GM12892 (cell line): ENCODE measurements around the gene BACH1.

Source experiments
- DNase-seq: peaks from one replicate; pipeline ENCODE4 v3.0.0; 2011; ENCODE audit not compliant: insufficient read length
- FAIRE-seq: peaks from 2 replicates; lab custom pipeline; 2011; peaks lifted over from hg19 to GRCh38; lab: Jason Lieb, UNC
- POLR2A ChIP-seq: IDR thresholded peaks from 2 replicates; pipeline ENCODE4 v1.6.1; 2011; ENCODE audit warnings: low read depth, low read length, control low read depth
- POLR2AphosphoS5 ChIP-seq: IDR thresholded peaks from 2 replicates; pipeline ENCODE4 v1.6.1; 2011; ENCODE audit warnings: low read depth, low read length, control low read depth
- TAF1 ChIP-seq: IDR thresholded peaks from 2 replicates; pipeline ENCODE4 v1.6.1; 2011; ENCODE audit warnings: low read depth, mild to moderate bottlenecking, control low read depth, low read length, borderline replicate concordance

The BACH1 gene

DNA sequence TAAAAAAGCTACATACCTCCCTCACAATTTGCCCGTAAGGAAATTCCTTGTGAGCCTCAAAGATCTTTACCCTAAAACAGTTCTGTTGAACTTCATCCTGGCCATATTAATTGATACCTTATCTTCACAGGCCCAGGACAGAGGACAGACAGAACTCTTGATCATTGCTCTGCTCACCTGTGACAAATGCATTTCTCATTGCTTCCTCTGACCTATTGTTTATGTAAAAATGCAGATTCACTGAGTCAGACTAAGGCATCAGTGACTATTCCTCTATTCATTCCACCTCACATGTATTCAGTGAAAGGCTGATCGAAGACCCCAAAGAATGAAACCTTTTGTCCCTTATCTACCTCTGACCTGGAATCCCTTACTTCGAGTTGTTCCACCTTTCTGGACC is 61.0 kb downstream of the BACH1 start:
- no peak for FAIRE-seq
- DNase-seq: no peak
- TF ChIP-seq POLR2AphosphoS5: no peak
- TF ChIP-seq POLR2A: no peak
- TF ChIP-seq TAF1: no peak

DNA sequence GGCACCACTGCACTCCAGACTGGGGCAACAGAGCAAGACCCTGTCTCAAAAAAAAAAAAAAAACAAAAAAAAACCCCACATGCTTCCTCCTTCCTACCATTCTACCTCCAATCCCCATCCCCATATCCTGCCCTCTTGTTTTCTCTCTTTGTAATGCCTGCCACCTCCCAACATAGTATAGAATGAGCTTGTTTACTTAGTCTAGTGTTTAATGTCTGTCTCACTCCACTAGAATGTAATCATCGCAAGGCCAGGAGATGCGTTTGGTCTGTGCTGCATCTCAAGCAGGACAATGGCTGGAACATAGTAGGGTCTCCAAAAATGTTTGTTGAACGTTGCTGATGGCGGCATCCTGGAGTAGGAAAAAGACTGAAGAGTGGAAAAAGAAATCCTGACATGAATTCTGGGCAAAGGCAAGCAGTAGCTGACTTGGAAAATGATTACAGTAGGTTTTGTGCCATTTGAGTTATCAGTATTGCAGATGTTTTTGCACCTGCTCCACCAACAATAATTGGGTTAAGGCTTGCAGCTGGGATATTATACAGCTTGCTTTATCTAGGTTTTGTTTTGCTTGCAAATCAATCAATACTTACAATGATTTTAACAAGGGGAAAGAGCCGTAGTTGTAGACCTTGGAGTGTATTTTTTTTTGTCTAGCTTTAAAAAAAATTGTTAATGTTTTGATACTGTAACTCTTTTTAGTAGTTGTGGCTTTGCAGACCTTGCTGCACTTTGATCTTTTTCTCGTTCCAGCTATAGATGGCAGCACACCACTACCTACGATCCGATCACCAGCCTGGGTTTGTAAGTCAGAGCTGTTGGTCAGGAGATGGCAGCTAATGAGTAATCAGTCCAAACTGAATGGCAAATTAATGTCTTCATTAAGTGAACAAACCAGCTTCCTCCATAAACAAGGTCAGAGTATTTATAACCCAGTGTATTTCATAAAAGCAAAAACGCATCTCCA is 62.4 kb downstream of the BACH1 start:
- TF ChIP-seq TAF1: no peak
- TF ChIP-seq POLR2AphosphoS5: no peak
- no peak for TF ChIP-seq POLR2A

DNA sequence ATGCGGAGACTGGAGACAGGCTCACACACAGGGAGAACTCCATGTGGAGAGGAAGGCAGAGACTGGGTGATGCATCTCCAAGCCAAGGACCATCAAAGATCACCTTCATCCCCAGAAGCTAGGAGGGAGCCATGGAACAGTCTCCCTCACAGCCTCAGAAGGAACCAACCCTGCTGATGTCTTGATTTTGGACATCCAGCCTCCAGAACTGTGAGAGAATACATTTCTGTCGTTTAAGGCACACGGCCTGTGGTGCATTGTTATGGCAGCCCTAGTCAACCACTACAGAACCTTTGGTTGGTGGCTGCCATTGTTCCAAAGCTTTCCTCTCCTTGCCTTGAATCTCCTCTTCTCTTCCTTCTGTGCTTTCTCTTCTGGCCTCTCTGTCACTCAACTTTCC is 64.0 kb downstream of the BACH1 start:
- TF ChIP-seq POLR2AphosphoS5 (no peak), TAF1 (no peak), POLR2A (no peak)
- no peak for FAIRE-seq
- DNase-seq: no peak

More for the DNA sequence above, 62.4 kb downstream of the BACH1 start:
- DNase-seq (no peak), FAIRE-seq (no peak)

DNA sequence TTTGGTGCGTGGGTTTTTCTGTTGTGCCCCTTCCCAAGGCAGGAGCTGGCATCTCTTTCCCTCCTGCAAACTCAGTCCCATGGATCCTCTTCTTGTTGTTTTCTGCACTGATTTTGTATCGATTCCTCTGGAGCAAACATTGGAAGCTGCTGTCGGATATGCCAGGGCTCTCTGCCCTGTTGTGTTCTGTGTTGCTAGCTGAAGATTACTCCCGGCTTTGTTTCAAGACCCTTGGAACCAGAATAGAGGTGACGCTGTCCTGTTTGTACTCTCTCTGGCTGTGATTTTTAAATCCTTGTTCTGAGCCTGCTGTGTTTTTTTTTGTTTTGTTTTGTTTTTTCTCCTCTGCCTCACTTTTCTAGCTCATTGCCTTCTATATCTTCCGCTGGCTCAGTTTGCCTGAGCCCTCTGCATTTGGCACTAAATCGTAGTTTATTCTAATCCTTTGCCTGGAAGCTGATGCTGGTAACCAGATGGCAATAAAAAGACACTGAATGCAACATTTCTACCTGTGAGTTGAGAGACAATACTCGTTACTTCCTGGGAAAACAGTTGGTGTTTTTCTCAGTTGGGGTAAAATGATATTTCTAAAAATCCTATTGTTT is 67.0 kb downstream of the BACH1 start:
- TF ChIP-seq TAF1: no peak
- no peak for TF ChIP-seq POLR2AphosphoS5
- TF ChIP-seq POLR2A: no peak
- no peak for DNase-seq
- FAIRE-seq: no peak

DNA sequence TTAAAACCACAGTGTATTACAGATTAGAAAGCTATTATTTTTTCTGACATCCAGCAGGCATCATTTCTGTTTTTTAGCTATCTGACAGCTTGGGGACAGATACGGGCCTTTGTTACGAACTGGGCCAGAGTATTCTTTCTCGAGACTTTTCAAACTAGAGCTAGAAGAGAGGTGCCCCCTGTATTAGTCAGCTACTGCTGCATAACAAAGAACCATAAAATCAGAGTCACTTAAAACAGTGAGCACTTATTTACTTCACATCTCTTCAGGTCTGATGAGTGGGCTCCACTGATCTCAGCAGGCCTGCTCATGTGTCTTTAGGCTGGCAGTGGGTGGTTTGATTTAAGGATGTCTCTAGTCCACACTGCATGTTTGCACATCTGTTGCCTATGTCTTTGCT is 67.8 kb downstream of the BACH1 start:
- TF ChIP-seq POLR2AphosphoS5 (no peak), TAF1 (no peak), POLR2A (no peak)
- no peak for DNase-seq
- no peak for FAIRE-seq

DNA sequence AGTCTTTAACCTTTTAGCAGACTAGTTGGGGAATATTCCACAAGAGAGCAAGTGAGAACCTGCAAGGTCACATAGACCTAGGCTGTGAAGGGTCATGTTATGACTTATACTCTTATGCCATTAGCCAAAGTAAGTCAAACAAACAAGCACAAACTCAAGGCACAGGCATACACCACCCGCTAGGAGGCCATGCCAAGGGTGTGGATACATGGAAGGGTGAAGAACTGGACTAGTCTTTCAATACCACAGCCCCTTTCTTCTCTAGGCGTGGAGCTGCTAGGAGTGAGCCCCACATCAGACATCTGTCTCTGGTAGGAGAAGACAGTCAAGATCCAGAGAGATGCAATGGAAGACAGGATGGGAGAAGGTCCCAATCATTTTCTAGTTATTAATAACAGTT is 68.6 kb downstream of the BACH1 start:
- TF ChIP-seq TAF1 (no peak), POLR2A (no peak), POLR2AphosphoS5 (no peak)
- FAIRE-seq: no peak
- DNase-seq: no peak

DNA sequence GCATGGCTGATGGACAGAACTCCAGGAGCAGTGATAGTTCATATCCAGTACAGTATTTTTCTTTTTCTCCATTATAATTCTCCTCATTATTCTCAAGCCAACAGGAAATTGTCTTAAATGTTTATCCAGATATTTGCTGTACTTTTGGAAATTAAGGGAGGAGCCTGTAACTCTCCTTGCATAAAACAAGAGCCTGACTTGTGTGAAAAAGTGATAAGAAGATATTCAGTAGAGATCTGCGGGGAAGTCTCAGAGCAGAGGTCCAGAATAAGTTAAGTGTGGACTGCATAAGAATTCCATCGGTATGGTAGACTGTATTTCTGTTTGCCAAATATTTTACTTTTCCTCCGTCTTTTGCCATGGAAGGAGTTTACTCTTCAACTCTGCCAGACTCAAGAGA is 70.2 kb downstream of the BACH1 start:
- FAIRE-seq: no peak
- TF ChIP-seq POLR2AphosphoS5: no peak
- TF ChIP-seq POLR2A: no peak
- no peak for TF ChIP-seq TAF1
- no peak for DNase-seq

DNA sequence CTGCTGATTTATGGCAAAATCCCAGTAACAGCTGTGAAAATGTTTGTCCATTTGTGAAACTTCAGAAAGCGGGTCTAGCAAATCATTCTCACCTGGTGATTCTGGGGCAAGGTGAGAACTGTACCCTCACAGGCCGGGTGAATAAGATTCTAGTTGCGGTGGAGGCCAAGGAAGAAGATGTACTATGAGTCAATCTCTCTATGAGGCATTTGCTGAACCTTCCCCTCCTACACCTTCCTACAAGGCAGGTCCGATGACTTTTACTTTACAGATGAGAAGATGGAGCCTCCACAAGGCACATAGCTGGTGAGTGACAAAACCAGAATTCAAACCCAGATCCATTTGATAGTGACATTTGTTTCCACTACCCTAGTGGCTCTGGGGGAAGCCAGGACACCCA is 72.7 kb downstream of the BACH1 start:
- DNase-seq (no peak), FAIRE-seq (no peak)
- TF ChIP-seq POLR2AphosphoS5 (no peak), POLR2A (no peak), TAF1 (no peak)

DNA sequence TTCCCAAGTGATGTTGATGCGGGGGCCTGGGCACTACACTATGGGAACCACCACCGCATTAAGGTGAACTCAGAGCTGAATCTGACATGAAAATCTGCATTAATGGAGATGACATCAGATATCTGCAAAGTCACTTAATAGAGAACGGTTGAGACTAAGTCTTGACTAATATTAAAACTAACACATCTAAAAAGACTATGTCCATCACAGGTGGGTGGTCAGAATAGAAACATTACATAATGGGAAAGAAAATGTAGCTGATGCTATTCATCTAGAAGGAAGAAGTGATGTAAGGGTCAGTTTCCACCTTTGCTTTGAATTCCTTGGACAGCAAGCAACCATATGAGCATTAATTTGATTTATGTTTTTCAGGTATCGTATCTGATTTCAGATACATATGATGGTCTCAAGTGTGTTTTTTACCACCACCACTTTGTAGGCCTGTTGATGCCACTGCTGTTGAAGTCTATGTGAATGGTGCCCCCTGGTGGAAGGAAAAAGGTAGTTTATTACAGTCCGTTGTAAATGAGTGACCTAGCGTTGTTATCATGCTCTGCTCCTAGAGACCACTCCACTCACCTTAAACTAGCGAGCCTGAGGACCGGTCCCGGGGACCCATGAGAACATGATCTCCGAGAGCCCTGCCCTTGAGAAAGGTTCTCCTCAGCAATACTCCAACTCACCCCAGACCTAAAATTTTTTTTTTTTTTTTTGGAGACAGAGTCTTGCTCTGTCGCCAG is 73.5 kb downstream of the BACH1 start:
- DNase-seq (peak; percentile 24), FAIRE-seq (peak; percentile 73)
- TF ChIP-seq POLR2AphosphoS5 (no peak), TAF1 (no peak), POLR2A (no peak)

DNA sequence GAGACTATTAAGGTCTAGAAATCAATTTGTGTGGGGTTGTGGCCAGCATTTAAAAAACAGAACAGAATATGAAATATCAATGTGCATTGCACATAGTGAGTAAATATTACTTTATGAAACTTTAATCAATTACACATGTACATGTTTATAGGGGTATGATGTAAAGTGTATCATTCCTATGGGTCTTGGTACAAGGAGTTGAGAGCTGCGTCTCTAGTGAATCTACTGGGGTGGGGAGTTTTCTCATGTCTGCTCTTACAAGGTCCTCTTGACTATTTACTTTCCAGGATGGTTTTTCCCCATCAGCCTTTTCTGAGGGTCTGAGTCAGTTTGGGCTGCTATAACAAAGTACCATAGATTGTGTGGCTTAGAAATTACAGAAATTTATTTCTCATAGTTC is 75.8 kb downstream of the BACH1 start:
- no peak for TF ChIP-seq TAF1
- TF ChIP-seq POLR2A: no peak
- TF ChIP-seq POLR2AphosphoS5: no peak
- DNase-seq: no peak
- no peak for FAIRE-seq

DNA sequence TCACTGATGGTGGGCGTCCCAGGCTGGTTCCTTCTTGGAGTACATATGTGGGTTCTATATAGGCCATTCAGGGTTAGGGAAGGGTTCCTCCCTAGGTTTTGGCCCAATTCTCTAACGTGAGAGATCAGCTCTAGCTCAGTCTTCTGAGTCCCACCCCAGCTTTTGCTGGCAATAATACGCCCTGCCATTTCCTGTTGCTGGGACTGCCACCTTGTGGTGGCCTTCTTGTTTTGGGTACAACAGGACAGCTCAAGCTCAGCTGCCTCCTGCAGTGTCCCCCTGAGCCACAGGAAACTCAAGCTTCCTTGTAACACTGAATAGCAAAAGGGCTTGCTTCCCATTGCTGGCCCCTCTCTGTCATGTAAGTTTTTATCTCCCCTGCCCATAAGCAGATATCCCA is 77.8 kb downstream of the BACH1 start:
- DNase-seq (peak; percentile 13), FAIRE-seq (peak; percentile 63)
- TF ChIP-seq POLR2AphosphoS5 (no peak), TAF1 (no peak), POLR2A (no peak)
